Neural progenitor cell (in vitro differentiated cells): ENCODE results near the gene CATSPERB.

ENCODE experiments used
- CTCF ChIP-seq: fragments of 200-600 bp; sonication (generic); IDR thresholded peaks from 2 replicates; pipeline ENCODE4 v1.5.1; 2017; ENCODE audit warnings: antibody characterized with exemption, mild to moderate bottlenecking
- EZH2phosphoT487 ChIP-seq: fragments of 200-600 bp; sonication (generic); IDR thresholded peaks from 2 replicates; pipeline ENCODE4 v1.6.1; 2017; ENCODE audit warnings: antibody characterized with exemption

- TF ChIP-seq EZH2phosphoT487 (no peak), CTCF (no peak)
Observed at GRCh38 chr14:91770185-91770584, 38.3 kb upstream of the CATSPERB start.
